DMS53 treated with DMSO at 0.1 percent for 48 hours (cell line): ENCODE data around the gene FRMD3.

Experiments
- DNase-seq: peaks from one replicate; lab custom pipeline; 2025; ENCODE audit not compliant: unreplicated experiment; lab: John Stamatoyannopoulos, UW

FRMD3 gene

DNA sequence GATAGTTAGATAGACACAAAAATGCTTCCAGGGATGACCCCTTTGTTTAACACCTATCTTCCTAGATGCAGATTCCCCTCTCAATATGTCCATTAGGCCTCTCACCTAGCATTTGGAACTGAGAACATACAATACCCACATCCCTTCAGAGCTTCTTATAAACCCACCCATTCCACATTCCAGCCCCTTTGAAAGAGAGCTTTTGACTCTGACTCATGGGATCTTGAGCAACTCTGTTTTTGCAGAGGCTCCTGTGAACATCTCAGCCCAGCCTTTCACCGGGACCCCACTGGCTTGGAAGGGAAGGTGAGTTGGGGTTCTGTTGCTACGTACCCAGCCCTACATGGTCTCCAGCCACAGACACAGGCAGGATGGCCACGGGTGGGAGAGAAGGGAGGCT is 195.5 kb downstream of the FRMD3 start:
- DNase-seq, result no peak

DNA sequence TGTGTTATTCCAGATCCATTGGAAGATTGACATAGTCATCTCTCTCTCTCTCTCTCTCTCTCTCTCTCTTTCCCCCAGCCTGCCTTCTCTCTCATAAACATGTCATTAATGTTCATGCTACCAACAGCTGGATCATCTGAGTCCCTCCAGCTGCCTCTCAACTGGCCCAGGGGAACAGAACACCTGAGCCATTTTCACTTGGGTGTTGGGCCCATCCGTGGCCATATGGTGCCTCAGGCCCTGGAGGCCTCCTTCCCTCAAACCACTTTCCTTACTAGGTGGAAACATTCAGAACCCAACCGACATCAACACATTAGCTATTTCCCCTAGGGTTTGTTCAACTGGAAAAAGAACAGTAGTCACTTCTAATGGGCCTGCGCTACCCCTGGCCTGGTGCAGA is 196.2 kb downstream of the FRMD3 start:
- DNase-seq, result no peak

DNA sequence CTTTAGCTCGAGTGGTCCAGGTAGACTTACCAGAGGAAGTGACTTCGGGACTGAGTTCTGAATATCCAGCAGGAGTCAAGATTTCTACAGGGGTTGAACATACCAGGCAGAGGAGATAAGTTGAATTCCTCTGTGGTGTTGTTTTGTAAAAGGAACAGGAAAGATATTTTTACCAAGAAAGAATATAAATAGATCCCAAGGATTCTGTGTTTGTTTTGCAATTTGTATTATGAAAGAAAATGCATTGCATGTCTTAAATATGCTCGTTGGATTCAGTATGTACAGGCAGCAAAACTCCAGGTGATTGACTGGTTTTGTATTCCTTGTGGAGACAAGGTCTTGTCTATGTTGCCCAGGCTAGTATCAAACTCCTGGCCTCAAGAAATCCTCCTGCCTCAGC is 197.8 kb downstream of the FRMD3 start:
- no peak for DNase-seq

DNA sequence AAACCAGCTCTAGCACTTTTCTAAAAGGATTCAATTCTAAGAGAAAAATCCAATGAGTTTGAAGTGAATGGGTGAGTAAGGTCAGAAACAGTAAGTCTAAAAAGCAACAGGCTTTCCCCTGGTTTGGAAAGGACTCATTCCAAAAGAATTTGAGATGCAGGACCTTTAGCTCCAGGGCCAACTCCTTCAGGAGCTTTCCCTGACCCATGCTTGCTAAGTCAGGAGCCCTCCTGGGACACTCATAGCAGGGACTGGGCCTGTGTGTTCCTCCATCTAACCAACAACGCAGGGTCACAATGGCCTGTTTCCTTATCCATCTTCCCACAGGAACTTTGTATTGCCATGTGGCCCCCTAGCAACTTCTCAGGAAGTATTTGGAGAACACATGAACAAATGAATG is 198.8 kb downstream of the FRMD3 start:
- DNase-seq, result no peak

DNA sequence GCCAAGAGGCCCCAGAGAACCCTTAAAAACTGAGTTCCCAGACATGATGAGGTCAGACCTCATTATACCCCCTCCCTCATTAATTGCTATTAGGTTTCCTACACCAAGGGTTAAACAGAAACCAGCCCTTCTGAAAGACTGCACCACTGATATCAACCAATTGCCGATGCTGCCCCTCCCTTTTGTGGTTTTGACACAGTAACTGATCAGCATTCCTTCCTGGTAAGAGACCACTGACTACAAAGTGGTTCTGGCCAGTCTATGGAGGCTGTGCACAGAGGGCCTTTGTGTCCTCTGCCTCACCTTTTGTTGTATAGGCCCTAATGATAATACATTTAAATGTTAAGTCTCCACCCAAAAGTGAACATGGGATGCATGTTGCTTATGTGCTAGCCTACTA is 201.5 kb downstream of the FRMD3 start:
- DNase-seq, result no peak

DNA sequence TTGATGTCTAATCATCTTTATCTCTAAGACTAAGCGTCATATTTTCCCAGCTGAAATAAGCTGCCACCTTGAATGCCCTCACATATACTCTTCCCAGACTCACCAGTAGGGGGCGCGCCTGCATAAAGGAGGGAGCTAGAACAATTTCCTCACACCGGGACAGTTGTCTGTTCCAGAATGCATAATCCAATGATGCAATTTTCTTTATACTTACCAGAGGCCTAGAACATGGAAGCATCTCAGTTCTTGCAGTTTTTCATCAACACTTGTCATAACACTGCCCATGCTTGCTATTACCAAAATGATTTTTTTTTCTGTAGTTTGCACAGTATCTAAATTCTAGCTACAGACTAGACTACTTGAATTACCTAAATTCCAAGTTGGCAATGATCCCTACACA is 203.9 kb downstream of the FRMD3 start:
- peak; percentile 51 for DNase-seq

DNA sequence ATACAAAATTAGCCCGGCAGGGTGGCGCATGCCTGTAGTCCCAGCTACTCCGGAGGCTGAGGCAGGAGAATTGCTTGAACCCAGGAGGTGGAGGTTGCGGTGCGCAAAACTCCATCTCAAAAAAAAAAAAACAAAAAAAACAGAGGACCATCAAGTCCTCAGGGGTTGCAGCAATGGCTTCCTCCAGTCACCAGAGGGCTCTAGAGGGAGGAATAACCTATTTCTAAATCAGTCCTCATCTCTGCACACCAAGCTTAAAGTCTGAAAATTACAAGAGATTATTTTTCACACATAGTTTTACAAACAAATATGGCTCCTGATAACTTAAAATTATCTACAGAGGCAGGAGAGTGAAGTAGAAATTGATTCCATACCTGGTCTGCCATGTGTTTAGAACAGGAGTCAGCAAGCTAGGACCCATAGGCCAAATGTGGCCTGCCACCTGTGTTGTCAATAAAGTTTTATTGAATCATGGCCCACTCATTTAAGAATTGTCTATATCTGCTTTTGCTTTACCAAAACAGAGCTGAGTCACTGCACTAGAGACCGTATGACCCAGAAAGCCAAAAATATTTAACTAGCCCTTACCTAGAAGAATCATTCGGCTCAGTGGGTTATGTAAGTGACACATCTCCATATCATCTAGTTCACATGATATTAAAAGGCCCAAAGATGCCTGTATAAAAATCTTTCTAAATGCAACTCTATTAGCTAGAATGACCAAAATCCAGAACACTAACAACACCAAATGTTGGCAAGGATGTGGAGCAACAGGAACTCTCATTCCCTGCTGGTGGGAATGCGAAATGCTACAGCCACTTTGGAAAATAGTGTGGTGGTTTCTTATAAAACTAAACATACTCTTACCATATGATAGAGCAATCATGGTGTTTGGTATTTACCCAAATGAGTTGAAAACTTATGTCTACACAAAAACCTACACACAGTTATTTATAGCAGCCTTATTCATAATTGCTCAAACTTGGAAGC is 207.7 kb downstream of the FRMD3 start:
- no peak for DNase-seq

DNA sequence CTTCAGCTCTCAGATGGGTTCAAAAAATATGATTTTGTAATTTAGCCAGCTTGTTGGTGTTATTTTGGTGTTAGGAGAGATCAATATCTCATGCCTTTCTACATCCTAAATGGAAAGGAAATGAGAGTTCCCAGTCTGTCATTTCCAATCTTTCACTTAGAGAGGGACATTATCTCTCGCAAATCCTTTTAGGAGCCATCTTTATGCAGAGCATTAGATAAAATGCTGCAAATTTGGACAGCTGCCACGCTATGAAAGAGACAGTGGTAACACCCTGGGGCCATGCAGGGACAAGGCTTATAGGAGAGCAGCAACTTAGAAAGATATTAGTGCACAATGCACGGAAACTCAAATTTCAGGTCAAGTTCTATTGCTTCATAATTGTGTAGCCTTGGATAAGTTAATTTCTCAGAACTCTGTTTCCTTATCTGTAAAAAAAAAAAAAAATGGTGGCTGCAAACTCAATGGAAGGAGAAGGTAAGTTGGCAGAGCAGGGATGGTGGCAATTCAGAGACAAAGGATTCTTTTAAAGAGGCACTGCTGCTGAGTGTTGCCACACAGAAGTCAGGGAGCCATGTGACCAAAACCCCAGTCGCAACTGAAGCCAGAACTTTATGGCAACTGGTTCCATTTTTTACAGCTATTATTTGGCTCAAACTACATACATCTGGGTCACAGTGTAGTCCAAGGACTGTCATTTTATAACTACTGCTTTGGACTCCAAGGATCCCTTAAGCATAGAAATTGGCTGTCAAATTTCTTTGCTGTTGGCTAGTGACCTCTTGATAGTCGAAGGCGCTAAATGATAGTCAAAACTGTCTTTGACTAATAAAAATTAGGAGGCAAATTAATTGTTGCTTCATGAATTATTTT is 210.2 kb downstream of the FRMD3 start:
- DNase-seq, result no peak

DNA sequence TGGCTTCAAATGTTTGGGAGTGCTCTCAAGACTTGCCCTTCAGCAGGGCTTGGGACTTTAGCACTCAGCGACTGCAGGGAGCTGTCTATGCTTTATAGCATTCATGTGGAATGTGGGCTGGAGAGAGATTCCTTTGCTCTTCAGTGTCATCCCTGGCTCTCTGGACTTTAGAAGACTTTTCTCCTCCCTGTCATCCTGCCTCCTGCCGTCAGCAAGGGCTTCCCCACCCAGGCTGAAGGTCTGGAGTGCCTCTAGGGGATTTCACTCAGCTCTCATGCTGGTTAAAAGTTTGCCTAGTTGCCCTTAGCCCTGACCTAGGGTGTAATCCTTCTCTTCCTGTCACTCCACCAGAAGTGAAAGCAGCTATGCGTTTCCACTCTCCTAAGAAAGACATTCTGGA is 210.9 kb downstream of the FRMD3 start:
- DNase-seq, result no peak

DNA sequence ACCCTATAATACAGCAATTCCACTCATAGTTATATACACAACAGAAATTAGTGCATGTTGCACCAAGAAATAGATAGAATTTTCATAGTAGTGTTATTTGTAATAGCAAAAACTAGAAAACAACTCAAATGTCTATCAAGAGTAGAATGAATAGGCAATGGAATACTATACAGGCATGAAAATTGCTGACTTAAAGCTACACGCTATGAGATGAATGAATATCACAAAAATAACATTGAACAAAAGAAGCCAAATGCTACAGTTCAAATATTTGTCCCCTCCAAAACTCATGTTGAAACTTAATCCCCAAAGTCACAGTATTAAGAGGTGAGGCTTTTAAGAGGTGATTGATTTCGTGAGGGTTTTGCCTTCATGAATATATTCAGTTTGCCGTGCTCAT is 215.1 kb downstream of the FRMD3 start:
- no peak for DNase-seq

DNA sequence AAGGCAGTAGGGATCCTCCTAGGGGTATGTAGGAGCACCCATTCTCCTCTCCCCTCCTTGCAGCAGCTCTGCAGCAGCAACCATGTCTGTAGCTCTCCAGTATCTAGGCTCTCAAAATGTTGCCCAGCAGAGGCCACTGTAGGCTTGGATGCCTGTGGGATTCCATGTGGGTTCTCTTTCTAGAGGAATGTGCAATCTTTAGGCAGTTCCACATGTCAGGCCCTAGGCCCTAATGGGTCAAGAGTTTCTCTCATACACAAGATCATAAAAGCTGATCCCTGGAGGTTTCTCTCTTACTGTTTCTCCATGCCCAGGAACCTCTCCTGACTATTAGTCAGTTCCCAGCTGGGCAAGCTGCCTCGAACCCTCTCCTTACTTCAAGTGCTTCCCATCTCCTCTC is 215.8 kb downstream of the FRMD3 start:
- DNase-seq, result no peak

DNA sequence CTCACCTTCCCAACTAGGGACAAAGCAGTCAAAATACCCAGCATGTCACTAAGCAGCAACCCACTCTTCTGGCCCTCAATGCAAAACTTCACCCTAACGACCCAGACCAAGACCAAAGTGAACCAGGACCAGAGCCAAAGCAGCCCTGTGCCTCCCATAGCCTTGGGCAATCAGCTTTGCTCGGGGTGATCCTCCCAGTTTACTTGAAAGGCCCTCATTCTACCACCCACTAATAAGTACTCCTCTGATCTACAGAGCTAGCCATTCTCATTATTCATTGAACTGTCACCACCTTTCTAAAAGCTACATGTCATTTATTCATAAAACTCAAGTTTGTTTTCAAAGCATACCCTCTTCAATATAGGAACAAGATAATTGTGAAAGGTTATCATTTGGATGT is 221.0 kb downstream of the FRMD3 start:
- no peak for DNase-seq

DNA sequence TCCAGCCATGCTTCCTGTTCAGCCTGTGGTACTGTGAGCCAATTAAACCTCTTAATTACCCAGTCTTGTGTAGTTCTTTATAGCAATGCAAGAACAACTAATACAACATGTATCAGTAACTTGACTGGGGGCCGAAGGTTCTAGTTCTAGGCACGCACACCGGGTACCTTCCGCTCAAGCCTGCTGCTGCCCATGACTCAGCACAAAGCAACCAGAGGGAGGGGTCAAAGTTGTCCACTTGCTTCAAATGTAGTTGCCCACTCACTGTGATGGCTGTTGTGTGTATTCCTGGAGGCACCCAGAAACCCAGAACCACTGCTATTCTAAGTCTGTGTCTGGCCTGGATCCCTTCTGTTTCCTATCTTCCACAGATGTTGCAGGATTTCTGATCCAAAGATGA is 222.6 kb downstream of the FRMD3 start:
- DNase-seq, result no peak

DNA sequence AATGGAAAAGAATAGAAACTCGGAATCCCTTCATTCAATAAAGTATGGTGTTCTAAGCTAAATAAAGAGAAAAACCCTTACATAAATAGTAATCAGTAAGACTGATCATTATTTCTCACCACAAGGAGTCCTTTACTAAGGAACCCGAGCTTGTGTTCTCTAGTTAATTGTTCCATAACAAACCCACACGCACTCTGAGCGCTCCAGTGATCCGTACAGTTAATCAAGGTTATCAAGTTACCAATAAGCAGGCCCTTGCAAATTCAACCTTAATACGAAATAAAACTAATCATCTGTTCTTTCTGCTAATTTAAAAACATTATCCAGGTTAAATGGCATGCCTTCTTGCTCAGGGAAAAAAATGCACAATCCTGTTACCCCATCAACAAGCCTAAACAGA is 224.4 kb downstream of the FRMD3 start:
- no peak for DNase-seq

DNA sequence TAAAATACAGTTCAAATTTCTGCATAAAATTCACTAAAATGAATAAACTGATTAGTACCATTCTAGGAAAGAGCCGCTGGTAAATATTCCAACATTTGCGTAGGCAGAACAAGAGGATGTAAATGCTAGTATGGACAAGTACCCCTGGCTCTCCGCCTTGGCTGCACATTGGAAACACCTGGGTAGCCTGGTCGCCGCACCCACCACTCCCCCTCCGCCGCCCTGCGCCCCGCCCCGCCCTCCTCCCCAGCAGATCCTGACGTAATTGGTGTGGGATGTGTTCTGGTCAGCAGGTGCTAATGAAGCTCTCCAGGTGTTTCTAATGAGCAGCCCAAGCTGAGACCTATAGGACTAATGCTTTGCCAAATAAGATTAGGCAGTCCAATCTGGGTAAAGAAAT is 225.7 kb downstream of the FRMD3 start:
- DNase-seq, result no peak

DNA sequence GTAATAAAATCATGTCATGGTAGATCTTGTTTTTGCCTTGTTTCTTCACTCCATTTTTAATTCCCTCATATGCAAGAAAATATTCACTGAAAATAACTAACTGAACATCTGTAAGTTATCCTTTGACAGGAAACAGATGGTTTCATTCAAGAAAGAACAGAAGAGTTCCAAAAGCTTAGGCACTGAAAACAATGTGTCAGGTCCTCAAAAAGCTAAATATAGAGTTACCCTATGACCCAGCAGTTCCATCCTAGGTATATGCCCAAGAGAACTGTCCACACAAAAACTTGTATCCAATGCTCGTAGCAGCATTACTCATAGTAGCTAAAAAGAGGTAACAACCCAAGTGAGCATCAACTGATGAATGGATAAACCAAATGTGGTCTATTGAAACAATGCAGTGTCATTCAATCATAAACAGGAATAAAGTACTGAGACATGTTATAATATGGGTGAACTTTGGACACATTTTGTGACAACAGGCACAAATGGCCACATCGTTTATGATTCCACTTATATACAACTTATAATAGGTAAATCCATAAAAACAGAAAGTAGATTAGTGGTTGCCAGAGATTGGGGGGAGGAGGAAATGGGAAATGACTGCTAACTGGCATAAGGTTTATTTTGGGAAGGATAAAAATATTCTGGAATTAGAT is 231.0 kb downstream of the FRMD3 start:
- no peak for DNase-seq

DNA sequence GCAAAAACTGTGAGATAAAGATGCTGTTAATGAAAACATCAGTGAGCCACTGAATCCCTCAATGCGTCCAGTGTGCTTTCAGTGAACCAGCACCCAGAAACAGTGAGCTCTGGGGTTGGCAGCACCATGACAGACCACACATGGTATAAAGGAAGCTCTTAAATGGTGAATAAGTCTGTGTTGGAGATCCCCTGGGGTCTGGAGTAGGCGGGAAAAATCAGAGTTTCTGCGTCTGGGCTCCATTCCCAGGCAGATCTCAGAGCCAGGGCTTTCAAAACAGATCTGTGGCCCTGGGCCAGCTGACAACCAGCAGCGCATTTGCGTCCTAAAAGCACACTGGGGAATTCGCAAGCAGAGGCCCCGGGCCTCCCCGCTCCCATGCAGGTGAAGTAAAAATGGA is 233.5 kb downstream of the FRMD3 start:
- no peak for DNase-seq

DNA sequence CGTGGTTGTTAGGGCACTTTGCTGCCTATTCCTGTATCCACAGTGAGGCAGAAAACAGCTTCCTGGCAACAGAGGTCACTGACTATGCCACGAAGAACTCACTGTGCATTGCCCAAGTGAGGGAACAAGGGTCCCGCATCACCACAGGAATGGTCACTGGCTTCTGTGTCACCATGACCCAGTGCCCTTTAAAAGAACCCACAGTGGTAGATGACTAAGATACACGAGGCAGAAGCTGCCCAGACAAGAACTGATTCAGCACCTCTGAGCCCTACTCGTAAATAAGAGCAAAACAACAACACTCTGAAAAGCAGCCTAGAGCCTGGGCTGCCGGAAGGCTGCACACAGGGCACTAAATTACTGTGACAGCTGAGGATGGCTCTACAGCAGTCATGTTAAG is 238.6 kb downstream of the FRMD3 start:
- no peak for DNase-seq

DNA sequence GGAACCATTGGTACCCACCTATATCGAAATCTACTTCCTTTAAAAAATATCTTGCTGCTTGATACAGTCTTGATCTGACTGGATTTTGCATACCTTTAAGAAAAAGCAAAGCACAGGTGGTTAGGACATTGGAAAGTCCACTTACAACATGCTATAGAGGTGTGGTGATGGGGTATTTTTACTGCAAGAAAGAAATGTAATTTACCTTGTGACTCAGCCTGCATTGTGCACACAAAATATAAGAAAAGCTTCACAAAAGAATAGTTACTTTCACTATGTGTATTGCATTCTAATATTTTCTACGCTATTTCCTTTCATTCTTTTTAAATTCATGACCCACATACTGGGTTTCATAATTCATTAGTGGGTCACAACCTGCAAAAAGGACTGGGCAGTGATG is 239.1 kb downstream of the FRMD3 start:
- no peak for DNase-seq

DNA sequence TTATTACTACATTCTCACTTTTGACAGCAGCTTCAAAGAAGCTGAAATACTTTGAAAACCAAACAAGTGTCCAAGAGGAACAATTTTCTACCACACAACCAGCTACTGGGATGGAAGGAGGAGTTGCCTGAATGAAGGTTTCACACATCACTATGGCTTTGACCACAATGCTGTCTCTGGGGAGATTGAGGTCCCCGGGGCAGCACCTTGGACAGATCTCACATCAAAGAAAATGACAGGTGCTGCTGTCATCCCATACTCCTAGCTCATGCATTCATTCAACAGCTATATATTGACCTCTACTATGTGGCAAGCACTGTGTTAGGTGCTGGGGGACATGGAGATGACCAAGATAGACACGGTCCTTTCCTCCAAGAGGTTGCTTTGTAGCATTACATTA is 242.1 kb downstream of the FRMD3 start:
- no peak for DNase-seq

DNA sequence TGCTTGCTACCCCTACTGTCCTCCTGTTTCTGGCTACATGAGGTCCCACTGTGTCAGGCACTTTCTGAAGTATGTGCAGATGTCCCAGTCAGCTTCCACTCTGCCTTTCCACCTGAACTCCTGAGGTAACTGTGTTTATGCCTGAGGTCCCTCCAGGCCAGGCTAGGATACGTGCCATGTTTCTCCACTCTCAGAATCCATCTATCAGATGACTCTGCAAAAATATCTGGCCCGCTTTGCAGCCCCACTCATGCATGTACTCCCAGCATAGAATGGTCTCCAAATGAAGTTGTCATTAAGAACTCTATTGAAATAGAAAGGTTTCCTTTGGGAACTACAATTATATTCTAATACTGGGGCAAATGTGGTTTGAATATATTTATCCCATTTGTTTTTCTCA is 243.4 kb downstream of the FRMD3 start:
- no peak for DNase-seq

DNA sequence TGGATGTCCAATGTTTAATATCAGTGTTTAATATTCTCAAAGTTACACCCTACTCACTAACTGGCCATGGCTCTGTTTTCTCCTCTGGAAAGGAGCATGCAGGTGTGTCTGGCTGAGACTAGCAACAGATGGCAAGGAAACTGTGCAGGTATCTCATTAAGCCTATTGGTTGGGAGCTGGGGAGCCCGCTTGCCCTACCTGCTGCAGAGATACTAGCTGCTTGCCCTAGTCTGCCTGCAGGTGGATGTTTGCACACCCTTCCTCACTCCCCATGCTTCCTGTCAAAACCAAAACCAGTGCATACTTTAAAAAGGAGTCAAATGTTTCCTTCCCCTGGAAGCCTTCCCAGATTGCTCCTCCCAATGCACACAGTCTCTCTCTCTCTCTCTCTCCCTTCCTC is 247.0 kb downstream of the FRMD3 start:
- no peak for DNase-seq
